HG02884 (cell line): ENCODE results near the gene PCDH9.

ENCODE experiments used
- ATAC-seq: cut with Tn5 transposase; IDR thresholded peaks from one replicate; pipeline ENCODE4 v1.9.1; 2021; ENCODE audit warnings: mild to moderate bottlenecking, moderate library complexity; ENCODE audit not compliant: unreplicated experiment

PCDH9 gene, protein sequence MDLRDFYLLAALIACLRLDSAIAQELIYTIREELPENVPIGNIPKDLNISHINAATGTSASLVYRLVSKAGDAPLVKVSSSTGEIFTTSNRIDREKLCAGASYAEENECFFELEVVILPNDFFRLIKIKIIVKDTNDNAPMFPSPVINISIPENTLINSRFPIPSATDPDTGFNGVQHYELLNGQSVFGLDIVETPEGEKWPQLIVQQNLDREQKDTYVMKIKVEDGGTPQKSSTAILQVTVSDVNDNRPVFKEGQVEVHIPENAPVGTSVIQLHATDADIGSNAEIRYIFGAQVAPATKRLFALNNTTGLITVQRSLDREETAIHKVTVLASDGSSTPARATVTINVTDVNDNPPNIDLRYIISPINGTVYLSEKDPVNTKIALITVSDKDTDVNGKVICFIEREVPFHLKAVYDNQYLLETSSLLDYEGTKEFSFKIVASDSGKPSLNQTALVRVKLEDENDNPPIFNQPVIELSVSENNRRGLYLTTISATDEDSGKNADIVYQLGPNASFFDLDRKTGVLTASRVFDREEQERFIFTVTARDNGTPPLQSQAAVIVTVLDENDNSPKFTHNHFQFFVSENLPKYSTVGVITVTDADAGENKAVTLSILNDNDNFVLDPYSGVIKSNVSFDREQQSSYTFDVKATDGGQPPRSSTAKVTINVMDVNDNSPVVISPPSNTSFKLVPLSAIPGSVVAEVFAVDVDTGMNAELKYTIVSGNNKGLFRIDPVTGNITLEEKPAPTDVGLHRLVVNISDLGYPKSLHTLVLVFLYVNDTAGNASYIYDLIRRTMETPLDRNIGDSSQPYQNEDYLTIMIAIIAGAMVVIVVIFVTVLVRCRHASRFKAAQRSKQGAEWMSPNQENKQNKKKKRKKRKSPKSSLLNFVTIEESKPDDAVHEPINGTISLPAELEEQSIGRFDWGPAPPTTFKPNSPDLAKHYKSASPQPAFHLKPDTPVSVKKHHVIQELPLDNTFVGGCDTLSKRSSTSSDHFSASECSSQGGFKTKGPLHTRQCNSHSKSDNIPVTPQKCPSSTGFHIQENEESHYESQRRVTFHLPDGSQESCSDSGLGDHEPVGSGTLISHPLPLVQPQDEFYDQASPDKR (N-terminal part only)

DNA sequence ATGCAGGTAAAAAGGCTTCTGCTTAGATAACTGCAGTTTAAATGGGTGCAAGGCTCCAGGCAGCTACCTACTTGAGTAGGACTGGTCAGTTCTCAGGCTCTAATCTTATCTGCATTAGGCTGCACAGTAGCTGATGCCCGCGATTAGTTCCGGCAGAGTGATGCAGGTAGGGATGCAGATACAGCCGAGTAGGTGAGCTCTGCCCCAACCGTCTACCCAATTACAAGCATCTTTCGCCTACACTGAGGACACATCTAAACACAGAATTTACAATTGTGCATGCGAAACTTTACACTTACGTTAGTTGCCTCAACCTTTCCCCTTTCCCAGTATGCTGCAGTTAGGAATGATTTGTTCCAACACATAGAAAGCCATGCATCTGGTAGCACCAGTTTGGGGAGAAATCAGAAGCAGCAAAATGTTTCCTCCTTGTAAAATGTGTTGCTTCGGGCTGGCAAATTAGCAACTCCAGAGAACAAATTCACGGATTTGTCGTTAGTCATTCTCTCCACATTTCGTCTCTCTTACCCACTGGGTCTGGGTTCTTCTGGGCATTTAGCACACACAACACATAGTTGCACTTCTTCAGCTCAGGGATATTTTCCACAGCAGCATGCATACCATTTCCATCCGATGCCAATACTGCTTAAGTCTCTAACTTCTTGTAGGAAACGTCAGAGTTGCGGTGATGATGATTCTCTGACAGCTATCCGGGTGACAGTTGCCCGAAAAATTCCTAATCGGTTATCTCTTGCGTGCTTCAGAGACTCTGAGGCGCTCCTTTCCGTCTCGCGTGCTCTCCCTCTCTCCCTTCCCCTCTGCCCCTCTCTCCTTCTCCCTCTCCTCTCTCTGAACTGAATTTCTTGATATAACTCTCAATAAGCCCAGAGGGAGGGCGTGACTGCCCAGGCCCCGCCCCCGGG is at the start of gene PCDH9:
TSS of gene PCDH9 (minus strand) at position 856 of the 923 bp plus-strand sequence. CDS start 1,896 bp downstream, outside the sequence.
- peak; percentile 5 for ATAC-seq

DNA sequence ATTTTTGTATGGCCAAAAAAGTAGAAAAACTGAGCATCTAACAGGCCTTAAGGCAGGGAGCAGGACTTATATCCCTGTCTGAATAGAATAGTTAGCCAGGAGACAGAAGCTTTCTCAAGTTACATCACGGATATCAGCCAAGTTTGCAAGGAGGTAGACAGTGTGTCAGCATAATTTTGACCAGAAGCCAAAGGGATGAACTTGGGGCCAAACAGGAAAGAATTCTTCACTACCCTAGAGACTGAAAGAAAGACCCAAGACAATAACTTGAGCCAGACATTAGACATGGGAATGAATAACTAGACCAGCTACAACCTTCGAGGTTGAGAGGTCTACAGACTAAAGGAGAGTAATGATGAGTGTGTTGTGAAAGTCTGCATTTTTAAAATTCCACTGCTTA is 48.1 kb upstream of the PCDH9 start:
- ATAC-seq, result no peak

DNA sequence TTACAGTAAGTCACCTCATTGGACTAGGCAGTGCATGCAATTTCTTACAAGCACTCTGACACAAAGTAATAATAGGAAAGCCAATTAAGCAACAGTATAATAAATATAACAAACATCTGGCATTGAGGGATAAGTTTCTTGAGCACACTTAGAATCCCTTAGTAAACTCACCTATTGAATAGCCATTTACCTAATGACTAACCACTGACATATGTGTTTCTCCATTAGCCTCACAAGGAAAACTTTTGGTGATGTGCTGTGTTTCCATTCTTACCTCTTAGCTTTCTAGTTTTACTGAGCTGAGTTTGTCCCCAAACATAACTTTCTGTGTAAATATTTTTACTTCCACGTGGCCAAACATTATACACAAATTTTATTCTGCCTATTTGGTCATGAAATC is 47.4 kb upstream of the PCDH9 start:
- ATAC-seq, result no peak

DNA sequence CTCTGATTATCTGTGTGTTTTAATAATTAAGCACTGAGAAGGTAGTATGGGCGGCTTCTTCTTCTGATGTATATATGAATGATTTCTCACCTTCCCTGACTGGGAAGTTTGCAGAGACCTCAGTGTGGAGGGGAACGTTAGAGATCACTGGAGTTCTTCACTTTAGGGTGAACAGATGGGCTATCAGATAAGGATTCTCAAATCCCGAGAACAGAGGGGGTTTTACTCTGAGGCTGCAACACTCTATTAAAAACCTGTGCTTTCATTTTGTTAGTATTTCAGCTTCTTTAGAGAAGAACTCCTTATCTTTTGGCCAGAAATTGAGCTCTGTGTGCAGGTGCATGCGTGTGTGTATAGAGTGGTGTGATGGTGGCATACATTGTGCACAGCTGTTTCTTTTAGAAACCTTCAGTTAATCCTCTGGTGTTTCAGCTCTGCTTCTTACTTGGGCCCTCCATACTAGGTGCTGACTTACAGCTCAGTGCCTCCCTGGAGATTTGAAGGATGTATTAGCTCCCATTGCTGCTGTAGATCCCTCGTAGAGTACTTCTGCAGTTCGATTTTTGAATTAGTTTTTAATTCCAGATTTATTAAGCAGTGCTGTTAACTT is 45.3 kb upstream of the PCDH9 start:
- ATAC-seq, result no peak

DNA sequence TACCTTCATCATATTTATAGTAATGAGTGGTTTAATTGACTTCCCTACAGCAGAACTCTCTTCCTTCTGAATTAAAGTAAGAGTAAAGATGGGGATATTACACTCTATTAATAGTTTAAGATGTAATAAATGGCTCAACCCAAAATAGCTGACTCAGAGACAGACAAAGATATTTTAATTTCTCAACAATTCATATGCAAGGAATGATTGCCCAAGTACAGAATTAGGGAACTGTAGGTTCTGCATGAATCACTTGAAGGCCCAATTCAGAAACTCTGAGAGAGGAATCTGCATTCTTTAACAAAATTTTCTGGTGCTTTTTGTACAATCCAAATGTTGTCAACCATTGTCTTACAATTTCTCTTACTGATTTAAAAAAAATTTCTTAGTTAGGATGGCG is 42.9 kb upstream of the PCDH9 start:
- no peak for ATAC-seq

DNA sequence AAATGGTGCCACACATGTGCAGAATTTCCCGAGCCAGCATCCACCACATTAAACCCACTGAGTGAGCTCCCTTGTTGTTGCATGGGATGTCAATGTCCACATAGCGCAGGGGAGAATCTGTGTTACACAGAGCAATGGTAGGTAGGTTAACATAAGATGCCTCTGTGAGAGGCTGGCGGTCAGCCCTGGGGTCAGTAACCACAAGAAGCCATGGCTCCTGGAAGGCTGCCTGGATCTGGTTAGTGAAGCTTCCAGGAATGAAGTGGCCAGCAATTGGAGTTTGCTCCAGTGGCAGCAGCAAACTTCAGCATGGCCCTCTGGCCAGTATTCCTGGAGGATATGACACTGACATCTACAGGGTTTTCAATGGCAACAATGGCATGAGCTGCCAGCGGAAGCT is 37.0 kb upstream of the PCDH9 start:
- ATAC-seq, result no peak

DNA sequence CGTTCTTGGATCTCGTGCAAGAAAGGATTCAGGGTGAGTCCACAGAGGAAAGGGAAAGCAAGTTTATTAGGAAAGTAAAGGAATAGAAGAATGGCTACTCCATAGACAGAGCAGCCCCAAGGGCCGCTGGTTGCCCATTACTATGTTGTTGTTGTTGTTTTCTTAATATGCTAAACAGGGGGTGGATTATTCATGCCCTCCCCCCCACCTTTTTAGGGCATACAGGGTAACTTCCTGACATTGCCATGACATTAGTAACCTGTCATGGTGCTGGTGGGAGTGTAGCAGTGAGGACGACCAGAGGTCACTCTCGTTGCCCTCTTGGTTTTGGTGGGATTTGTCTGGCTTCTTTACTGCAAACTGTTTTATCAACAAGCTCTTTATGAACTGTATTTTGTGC is 29.1 kb upstream of the PCDH9 start:
- no peak for ATAC-seq

DNA sequence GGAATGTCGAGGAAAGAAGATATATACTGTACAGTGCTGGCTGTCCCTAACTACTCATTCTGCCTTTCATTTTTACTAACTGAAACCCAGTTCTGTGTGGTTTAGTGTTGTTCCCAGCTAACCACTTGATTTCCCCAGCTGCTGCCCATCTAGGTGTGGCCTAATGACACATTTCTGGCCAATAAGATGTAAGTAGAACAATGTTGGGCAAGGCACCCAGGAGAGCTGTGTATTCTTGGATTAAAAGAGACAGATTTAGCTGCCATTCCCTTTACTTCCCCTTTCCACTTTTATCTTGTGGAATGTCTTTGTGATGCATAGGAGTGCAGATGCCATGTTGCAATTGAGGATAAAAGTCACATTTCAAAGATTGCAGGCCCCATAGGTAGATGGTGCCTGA is 28.3 kb upstream of the PCDH9 start:
- peak; percentile 92 for ATAC-seq

DNA sequence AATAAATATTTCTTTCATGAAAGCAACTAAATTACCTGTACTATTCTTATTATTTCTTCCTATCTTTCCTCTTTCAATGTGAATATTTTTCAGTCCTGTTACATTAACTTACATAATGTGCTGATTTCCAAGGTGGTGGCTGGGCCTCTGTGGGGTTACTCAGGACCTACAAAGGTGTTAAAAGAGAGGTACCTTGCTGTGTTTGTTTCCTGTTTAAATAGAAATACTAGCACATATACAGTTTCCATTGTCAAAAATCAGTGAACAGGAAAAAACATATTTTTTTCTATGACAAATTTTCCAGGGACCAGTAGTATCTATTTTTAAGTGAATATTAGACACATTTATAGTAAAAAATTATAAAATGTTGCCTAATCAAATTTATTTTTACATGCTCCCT is 8.7 kb upstream of the PCDH9 start:
- ATAC-seq, result no peak

DNA sequence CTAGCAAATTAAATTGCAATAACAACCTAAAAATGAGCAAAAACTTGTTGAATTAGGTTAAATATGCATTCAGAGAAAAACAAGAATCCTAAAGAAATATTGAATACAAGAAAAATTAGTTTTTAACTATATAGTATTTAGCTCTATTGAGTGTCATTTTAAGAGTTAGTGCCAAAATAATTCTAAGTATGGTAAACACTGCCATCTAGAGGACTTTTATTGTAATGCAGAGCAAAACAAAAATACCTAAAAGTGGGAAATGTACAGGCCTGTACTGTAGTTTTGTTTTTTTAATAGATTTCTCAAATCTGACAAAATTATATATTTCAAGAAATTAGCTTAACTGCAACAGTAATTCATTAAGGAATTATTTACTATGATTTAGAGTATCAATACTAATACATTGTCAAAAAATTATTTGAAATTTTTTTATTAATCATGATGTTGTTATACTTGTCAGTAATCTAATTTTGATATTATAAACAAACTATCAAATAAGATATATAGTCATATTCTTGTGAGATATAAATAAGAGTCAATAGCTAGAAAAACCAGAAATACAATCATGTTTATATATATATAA is 8.2 kb upstream of the PCDH9 start:
- ATAC-seq, result peak; percentile 67

DNA sequence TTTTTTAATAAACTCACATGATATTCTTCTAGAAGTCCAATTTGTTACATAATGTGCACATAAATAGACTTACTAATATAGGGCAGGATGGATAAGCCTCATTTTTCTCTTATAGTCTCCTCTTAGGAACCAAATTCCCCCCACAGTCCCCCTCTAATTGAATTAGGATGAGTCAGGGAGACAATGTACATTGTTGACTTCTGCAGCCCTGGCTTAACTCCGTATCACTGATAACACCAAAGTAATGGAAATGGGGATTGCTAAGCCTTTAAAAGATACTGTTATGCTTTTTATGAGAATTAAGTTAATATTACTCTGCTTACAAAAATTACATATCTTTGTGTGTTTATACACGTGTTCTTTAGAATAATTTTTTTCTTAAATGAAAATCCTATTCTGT is 5.1 kb upstream of the PCDH9 start:
- ATAC-seq, result no peak

DNA sequence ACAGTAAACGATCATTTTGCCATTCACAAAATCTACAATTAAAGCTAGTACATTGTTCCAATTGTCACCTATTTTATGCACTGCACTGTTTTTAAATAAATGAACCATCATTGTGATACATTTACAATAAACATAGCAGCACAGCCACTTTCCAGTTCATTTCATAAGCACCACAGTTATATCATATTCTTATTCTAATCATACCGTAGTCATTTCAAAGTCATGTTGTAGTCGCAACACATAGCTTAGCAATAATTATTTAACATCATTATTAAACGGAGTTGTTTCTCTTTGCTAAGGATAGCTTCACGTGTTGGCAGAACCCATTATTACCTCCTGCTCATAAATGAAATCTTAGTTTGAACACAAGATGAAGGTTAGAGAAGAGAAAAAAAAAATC is 2.2 kb upstream of the PCDH9 start:
- ATAC-seq, result no peak

DNA sequence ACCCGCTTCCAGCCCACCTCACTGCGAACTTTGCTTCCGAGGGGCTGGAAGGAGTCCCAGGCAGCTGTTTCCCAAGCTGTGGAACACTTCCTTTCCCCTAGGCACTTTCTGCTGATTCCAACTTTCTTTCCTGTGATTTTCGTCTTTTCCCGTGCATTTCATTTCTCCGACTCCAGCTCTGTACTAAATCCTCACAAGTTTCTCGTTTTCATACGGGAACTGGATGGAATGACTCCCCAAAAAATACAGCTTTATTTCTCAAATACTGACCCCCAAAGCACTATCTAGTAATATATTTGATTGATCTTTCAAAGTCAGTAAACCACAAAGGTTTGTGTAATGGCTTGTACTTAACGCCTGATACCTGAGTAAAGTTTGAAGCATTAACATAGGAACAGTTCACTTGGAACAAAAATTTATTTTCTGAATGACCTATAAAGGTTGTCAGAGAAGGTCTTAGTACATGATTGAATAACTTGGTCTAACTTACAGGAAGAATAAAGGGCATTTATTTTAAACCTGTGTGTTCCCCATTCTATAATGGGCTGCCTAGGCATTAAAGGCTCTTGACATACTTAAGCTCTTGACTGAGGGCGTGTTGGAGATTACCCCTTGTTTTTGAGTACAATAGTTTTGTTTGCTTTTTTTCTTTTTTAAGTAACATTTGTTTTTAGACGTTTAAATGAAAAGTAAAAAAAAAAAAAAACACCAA is 1.3 kb upstream of the PCDH9 start:
- ATAC-seq, result no peak

DNA sequence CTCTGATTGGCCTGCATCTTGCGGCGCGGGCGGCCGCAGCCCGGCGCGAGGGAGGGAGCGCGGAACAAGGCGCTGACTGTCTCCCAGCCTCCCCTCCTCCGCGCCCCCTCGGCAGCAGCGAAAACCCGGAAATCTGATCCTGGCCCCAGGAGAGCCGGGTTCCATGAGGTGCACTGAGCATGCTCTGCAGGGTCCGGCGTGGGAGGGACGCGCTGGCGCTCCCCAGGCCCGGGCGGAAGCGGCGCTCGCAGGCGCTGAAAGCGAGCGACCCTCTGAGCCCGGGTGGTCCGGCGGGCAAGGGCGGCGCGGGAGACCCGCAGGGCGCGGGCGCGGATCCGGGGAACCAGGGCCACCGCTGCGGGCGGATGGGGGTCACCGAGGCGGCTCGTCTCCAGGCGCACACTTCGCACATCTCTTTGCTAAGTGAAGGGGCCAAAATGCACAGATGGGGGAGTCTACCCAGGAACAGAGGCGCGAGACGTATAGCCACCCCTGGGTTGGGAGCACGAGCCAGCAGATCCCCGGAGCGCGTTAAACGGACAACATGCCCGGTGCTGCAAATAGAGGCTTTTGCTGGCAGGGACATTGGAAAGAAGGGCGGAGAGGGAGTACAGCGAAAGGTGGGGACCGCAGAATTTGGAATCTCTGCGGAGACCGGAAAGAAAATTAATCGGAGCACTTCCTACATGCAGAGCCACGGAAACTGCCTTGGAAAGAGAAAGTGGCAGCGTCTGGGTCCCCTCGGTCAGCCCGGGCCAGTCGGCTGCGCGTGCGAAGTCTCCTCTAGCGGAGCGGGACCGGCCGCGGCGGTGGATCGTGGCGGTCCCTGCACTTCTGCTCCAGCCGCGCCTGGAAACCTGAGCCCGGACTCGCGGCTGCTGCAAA is 510 bp upstream of the PCDH9 start:
- ATAC-seq, result peak; percentile 99

DNA sequence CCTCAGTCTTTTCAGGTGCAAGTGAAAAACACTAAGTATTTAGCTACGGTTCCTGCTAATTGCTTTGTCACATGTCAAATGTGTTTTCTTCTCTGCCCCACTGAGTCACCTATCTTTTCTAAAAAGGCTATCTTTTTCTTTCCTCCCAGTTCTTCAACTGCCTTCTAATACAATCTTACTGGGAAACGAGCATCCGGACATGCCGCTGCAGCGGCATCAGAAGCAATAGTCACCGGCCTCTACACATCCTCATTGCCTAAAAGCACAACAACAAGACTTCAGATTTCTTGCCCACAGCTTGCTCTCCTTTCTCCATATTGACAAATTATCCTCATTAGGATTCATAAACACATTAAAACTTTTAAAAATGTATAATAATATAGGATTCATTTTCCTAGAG is 1.2 kb downstream of the PCDH9 start:
- ATAC-seq, result no peak

DNA sequence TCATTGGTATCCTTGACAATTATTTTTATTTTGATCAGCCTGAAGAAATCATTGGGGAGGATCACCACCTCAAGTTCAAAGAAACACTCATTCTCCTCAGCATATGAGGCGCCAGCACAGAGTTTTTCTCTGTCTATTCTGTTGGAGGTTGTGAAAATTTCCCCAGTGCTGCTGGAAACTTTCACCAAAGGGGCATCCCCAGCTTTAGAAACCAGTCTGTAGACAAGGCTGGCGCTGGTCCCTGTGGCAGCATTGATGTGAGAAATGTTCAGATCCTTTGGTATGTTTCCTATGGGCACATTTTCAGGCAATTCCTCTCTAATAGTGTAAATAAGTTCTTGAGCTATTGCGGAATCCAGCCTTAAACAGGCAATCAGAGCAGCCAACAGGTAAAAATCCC is 2.1 kb downstream of the PCDH9 start:
- ATAC-seq, result no peak

DNA sequence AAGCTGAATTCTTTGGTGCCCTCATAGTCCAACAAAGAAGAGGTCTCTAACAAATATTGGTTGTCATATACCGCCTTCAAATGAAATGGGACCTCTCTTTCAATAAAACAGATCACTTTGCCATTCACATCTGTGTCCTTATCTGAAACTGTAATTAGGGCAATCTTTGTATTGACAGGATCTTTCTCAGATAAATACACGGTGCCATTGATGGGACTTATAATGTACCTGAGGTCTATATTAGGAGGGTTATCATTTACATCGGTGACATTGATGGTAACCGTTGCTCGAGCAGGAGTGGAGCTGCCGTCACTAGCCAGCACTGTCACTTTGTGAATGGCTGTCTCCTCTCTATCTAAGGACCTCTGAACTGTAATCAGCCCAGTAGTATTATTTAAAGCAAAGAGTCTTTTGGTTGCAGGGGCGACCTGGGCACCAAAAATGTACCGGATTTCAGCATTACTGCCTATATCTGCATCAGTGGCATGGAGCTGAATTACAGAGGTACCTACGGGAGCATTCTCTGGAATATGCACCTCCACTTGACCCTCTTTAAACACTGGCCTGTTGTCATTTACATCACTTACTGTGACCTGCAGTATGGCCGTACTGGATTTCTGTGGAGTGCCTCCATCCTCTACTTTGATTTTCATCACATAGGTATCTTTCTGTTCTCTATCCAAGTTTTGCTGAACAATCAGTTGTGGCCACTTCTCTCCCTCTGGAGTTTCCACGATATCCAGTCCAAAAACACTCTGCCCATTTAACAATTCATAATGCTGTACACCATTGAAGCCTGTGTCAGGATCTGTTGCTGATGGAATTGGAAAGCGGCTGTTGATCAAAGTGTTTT is 2.8 kb downstream of the PCDH9 start:
- no peak for ATAC-seq
